IPS DF 4.7 (cell line): ENCODE measurements around the gene HINT1.

ENCODE experiments used
- DNase-seq: peaks from one replicate; pipeline ENCODE4 v3.0.0-alpha.2; 2013; ENCODE audit warnings: low spot score; ENCODE audit errors: extremely low read depth

HINT1 gene

DNA sequence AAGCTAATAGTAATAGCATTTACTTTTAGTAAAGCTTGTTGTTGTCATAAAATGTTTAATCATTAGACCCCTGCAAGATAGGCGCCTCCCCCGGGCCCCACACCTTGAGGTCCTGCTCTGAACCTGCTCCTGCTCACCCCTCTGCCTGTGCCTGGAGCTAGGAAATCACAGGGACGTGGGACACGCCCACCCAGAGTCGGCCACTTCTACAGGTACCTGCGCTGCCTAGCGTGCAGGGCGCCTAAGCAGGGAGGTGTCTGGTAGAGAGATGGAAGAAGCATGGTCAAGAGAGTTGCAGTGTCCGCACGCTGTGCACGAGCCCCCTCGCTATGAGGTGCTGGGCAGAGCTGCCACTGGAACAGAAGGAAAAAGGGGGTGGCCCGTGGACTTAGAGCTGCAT lies 52.6 kb downstream of the HINT1 start:
- no peak for DNase-seq

DNA sequence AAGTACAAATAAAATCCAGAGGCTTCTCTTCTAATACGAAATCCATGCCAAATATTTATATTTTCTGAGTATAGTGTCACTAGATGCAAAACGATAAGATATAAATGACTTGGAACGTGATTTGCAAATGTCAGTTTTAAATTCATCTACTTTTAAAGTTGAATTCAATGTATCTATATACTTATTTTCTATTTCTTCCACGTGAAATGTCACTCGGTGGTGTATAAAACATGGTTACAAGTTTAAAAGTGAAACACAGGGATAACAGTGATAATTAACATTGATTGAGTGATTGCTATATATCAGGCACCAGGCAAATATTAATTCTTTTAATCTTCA lies 54.8 kb downstream of the HINT1 start:
- DNase-seq, result no peak

DNA sequence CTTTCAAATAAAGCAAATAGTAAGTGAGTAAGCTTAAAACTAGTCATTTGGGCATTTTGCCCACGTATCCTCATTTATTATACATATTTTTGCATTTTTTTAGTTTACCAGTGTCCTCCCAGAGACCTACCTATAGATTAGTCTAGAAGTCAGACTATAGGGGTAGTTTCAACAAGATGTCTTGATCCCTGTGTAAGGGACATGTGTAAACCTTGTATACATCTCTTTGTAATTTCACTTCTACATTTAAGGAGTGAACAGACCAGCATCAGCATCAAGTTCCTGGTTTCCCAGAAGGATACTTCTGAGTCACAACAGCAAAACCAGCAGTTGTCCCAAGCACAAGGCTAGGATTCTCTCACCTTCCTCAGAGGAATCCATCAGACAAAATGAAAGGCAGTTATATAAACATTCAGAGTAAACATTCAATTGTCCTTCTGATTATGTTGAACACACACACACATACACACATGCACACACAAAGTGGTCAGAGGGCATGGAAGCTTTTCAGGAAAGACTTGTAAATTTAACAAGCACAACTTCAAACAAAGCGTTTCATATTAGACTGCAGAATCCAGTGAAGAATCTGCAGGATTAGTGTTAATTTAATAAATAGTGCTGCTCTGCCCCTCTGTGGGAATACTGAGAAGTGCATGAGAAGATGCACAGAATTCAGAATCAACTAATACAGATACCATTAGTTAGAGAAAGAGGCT lies 55.4 kb downstream of the HINT1 start:
- no peak for DNase-seq
